OCI-LY3 (cell line): ENCODE data around the gene EFL1.

ENCODE experiments used
- H2AFZ ChIP-seq: fragments of 200-600, 300-600 bp; shearing (Covaris generic); 2 replicates; pipeline ENCODE4 v1.6.0; 2014; ENCODE audit warnings: antibody characterized with exemption, low read depth, low read length
- H3K27ac ChIP-seq: fragments of 200-600, 300-600 bp; sonication (generic); 2 replicates; pipeline ENCODE4 v1.5.1; 2014; ENCODE audit warnings: mild to moderate bottlenecking, low read length, moderate library complexity, mixed read lengths
- H3K27me3 ChIP-seq: fragments of 200-600, 300-600 bp; sonication (generic); 2 replicates; pipeline ENCODE4 v1.6.1; 2014; ENCODE audit warnings: low read depth, low read length, mixed read lengths
- H3K36me3 ChIP-seq: fragments of 200-600, 300-600 bp; sonication (generic); replicated peaks from 2 replicates; pipeline ENCODE3; 2014; ENCODE audit warnings: low read depth, low read length, mixed read lengths
- H3K4me1 ChIP-seq: fragments of 300-600, 200-600 bp; sonication (generic); 2 replicates; pipeline ENCODE4 v1.6.1; 2014; ENCODE audit warnings: low read length, mixed read lengths
- H3K4me2 ChIP-seq: fragments of 200-600, 300-600 bp; sonication (generic); 2 replicates; pipeline ENCODE4 v1.6.1; 2014; ENCODE audit warnings: low read length, mixed read lengths
- H3K4me3 ChIP-seq: fragments of 300-600, 200-600 bp; sonication (generic); 2 replicates; pipeline ENCODE4 v1.5.1; 2014; ENCODE audit warnings: antibody characterized with exemption, mild to moderate bottlenecking, low read length, moderate library complexity
- H3K79me2 ChIP-seq: fragments of 300-600, 200-600 bp; shearing (Covaris generic); 2 replicates; pipeline ENCODE4 v1.6.1; 2014; ENCODE audit warnings: mild to moderate bottlenecking, low read length, mixed read lengths
- H3K9ac ChIP-seq: fragments of 300-600, 200-600 bp; shearing (Covaris generic); 2 replicates; pipeline ENCODE4 v1.6.0; 2014; ENCODE audit warnings: mild to moderate bottlenecking, low read length, moderate library complexity
- H3K9me3 ChIP-seq: fragments of 200-600, 300-600 bp; shearing (Covaris generic); 2 replicates; pipeline ENCODE4 v1.6.1; 2014; ENCODE audit warnings: low read length, mixed read lengths; ENCODE audit not compliant: insufficient read depth
- H4K20me1 ChIP-seq: fragments of 200-600, 300-600 bp; sonication (generic); 2 replicates; pipeline ENCODE4 v1.6.1; 2016; ENCODE audit warnings: low read length, mixed read lengths; ENCODE audit not compliant: insufficient read depth
- EZH2phosphoT487 ChIP-seq: fragments of 200-600 bp; shearing (Covaris generic); IDR thresholded peaks from 2 replicates; pipeline ENCODE4 v1.6.1; 2018; ENCODE audit warnings: antibody characterized with exemption, mixed run types, low read depth
- TF ChIP-seq, protein P1 (sequence below): fragments of 200-600, 300-600 bp; sonication (generic); IDR thresholded peaks from 2 replicates; pipeline ENCODE4 v1.5.1; 2014; ENCODE audit warnings: antibody characterized with exemption, low read length, low read depth

Gene EFL1

DNA sequence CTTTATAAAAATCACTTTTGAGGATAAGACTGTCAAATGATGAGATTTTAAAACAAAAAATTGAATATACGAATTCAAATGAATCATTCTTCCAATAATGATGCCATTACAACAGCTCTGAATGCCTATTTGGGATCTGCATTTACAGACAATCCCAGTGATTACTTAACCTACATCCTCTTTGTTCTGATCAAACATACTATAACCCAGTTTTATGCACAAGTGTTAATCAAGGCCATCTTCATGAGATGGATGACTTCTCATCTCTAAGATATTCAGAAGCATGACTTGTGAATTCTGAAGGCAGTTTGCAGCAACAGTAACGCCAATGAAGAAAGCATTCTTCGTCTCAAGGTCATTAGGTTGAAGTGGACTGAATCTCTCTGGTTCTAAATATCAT is 126.4 kb downstream of the EFL1 start:
- no peaks in the 10 kb centered on the region for H4K20me1 ChIP-seq
- H3K36me3 ChIP-seq = peaks cover 17% of the 10 kb centered on the region
- no peak overlapping the region for H3K27ac ChIP-seq
- H3K79me2 ChIP-seq = no peaks in the 10 kb centered on the region
- H3K4me3 ChIP-seq = no peak overlapping the region
- no peak for TF ChIP-seq EZH2phosphoT487
- TF ChIP-seq, protein P1, sequence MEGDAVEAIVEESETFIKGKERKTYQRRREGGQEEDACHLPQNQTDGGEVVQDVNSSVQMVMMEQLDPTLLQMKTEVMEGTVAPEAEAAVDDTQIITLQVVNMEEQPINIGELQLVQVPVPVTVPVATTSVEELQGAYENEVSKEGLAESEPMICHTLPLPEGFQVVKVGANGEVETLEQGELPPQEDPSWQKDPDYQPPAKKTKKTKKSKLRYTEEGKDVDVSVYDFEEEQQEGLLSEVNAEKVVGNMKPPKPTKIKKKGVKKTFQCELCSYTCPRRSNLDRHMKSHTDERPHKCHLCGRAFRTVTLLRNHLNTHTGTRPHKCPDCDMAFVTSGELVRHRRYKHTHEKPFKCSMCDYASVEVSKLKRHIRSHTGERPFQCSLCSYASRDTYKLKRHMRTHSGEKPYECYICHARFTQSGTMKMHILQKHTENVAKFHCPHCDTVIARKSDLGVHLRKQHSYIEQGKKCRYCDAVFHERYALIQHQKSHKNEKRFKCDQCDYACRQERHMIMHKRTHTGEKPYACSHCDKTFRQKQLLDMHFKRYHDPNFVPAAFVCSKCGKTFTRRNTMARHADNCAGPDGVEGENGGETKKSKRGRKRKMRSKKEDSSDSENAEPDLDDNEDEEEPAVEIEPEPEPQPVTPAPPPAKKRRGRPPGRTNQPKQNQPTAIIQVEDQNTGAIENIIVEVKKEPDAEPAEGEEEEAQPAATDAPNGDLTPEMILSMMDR = no peak
- no peak overlapping the region for H3K4me2 ChIP-seq
- H2AFZ ChIP-seq = no peak overlapping the region
- H3K4me1 ChIP-seq = no peaks in the 10 kb centered on the region
- H3K9ac ChIP-seq = no peak overlapping the region
- no peaks in the 10 kb centered on the region for H3K9me3 ChIP-seq
- no peaks in the 10 kb centered on the region for H3K27me3 ChIP-seq

DNA sequence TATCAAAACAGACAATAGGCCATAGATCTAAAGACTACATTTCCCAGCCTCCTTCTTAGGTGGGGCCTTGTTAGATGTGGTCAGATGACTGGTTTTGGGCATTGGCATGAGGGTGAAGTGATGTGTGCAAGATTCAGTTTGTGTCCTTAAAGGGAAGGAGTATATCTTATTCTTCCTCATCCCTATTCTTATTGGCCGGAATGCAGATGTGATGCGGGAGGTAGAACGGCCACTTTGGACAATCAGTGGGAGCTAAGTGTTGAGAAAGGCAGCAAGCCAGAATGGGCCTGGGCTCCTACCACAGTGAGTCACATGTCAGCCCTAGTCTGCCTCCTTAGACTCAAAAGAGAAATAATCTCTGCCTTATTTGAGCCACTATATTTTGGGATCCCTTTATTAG is 126.9 kb downstream of the EFL1 start:
- TF ChIP-seq, protein P1 = no peak
- no peak for TF ChIP-seq EZH2phosphoT487
- Histone ChIP-seq H4K20me1 (no peaks in the 10 kb centered on the region), H3K79me2 (no peaks in the 10 kb centered on the region), H3K9ac (no peak overlapping the region), H2AFZ (no peak overlapping the region), H3K27me3 (no peaks in the 10 kb centered on the region), H3K4me3 (no peak overlapping the region), H3K4me2 (no peak overlapping the region), H3K9me3 (no peaks in the 10 kb centered on the region), H3K4me1 (no peaks in the 10 kb centered on the region), H3K27ac (no peak overlapping the region), H3K36me3 (peaks cover 17% of the 10 kb centered on the region)

DNA sequence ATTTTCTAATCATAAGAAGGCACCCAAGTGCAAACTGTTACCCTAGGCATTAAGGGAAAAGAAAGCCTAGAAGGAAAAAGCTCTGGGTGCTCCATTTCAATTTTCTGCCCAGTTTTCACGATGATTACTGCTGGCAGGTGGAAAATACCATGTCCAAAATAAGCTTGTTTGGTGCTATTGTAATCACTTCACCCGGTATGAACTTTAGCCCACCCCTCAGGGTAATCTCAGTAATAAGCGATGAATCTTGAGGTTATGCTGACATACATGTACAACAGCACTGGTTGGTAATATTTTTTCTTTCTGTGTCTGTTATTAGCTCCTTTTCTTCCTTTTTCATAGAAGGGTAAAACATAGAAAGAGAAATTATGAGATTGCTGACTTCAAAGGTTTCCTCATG is 128.1 kb downstream of the EFL1 start:
- no peak overlapping the region for H3K4me2 ChIP-seq
- H3K4me1 ChIP-seq = no peaks in the 10 kb centered on the region
- peaks cover 21% of the 10 kb centered on the region for H3K36me3 ChIP-seq
- H3K9ac ChIP-seq = no peak overlapping the region
- no peaks in the 10 kb centered on the region for H3K9me3 ChIP-seq
- no peak overlapping the region for H2AFZ ChIP-seq
- no peaks in the 10 kb centered on the region for H3K27me3 ChIP-seq
- H3K79me2 ChIP-seq = no peaks in the 10 kb centered on the region
- TF ChIP-seq EZH2phosphoT487 = no peak
- TF ChIP-seq, protein P1 = no peak
- no peak overlapping the region for H3K4me3 ChIP-seq
- no peak overlapping the region for H3K27ac ChIP-seq
- no peaks in the 10 kb centered on the region for H4K20me1 ChIP-seq

DNA sequence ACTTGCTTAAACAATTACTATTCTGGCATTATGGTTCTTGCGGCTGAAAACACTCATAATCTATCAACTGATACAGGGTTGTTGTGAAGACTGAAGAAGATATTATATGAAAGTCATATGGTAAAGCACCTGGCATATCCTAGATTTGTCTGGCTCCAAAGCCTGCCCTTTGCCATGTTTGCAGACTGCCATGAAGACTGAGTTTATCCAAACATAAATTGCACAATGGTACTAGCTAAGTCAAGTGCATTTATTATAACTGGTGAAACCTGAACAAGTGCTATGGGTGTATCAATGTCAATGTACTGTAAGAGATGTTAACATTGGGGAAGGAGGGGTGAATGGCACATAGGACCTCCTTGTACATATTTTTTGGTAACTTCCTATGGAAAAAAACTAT is 129.3 kb downstream of the EFL1 start:
- Histone ChIP-seq H3K9ac (no peak overlapping the region), H3K79me2 (no peaks in the 10 kb centered on the region), H2AFZ (no peak overlapping the region), H3K9me3 (no peaks in the 10 kb centered on the region), H3K27ac (no peak overlapping the region), H3K36me3 (peaks cover 23% of the 10 kb centered on the region), H3K4me3 (no peak overlapping the region), H4K20me1 (no peaks in the 10 kb centered on the region), H3K4me1 (peaks cover 6% of the 10 kb centered on the region; the same call in 1 of the 2 replicates), H3K4me2 (no peak overlapping the region), H3K27me3 (no peaks in the 10 kb centered on the region)
- TF ChIP-seq, protein P1 = no peak
- TF ChIP-seq EZH2phosphoT487 = no peak
